Activated naive CD4-positive, alpha-beta T cell (primary cell): ENCODE data around the gene BHMT.

Experiments used
- DNase-seq, 4 experiments: peaks; one replicate each; lab custom pipeline; 2025; lab: John Stamatoyannopoulos, UW

BHMT gene, protein sequence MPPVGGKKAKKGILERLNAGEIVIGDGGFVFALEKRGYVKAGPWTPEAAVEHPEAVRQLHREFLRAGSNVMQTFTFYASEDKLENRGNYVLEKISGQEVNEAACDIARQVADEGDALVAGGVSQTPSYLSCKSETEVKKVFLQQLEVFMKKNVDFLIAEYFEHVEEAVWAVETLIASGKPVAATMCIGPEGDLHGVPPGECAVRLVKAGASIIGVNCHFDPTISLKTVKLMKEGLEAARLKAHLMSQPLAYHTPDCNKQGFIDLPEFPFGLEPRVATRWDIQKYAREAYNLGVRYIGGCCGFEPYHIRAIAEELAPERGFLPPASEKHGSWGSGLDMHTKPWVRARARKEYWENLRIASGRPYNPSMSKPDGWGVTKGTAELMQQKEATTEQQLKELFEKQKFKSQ

DNA sequence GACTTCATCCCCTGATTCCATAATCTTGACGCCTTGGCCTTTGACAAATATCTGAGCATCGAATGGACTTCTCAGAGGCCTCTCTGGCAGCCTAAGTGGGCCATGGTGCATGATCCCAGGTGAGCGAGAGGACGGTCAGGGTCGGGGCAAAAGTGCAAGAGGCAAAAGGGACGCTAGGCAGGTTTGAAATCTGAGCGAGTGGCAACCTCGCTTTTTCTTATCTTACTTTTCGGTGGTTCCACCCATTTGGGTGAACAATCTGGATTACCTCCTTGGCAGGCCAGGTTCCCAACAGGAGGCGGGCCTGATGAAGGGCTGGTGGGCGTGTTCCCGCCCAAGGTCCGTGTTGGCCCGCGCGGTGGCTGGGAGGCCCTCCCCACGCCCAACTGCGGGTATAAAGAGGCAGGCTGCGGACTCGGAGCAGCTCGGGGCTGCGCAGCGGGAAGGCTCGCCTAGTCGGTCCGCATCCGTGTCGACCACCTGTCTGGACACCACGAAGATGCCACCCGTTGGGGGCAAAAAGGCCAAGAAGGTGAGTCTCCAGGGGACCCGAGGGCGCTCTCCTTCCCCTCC is at the start of gene BHMT:
BHMT (plus strand) TSS at position 423 of the 573 bp plus-strand sequence; CDS start at position 500, 77 bp downstream.
- DNase-seq, result no peak

DNA sequence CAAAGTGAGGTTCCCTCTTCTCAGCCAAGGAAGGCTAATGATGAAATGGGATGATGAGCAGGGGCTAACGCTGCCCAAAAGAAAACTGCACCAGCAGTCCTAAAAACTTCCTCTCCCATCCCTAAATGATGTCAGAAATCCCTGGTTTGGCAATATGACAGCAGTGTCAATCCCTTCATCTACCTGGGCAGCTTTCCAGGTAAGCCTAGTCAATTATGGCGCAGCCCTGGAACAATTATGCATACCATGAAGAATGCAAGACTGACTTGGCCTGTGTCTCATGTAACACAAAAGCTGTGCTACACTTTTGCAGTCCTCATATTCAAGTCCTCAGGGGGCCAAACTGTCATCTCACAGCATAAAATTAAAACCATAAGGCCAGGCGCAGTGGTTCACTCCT is 49.2 kb upstream of the BHMT start:
- no peak for DNase-seq

DNA sequence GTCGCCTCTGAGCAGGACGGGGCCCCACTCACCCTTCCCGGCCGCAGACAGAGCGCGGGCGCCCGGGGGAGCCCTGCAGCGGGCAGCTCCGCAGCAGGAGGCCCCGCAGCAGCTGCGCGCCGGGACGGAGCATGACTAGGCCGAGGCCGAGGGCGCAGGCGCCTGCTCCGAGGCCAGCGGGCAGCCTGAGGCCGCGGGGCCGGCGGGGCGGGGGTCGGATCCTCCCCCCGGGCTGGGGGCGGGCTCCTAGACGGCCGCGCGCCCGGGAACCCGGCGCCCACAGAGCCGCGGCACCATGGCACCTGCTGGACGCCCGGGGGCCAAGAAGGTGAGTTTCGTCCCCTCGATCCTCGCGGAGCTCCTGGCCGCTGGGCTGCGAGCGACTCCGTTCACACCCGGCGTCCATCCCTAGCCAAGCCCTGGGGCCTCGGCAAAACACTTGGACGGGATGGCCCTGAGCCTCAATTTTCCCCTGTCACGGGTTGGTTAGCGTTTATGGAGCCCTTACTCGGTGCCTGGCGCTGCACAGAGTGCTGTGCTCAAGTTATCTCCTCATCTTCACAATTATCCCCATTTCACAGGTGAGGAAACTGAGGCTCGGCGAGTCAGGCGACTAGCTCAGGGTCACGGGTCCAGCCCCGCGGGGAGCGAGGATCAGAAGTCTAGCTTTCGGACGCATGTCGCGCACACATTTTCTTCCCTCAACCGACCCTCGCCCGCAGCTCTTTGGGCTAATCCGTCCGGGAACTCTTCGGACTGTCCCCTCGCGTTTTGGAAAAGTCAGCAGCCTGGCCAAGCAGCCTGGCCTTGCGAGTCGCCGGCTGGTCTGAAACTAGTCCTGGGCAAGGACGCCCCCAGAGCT is 41.9 kb upstream of the BHMT start, which contains the start of the genes BHMT2 and DMGDH:
BHMT2 (plus strand) TSS at position 280 of the 862 bp plus-strand sequence; CDS start at position 296, 16 bp downstream.
DMGDH (minus strand) TSS at position 187 of the 862 bp plus-strand sequence; CDS start at position 133, 54 bp downstream.
- DNase-seq, result no peak

DNA sequence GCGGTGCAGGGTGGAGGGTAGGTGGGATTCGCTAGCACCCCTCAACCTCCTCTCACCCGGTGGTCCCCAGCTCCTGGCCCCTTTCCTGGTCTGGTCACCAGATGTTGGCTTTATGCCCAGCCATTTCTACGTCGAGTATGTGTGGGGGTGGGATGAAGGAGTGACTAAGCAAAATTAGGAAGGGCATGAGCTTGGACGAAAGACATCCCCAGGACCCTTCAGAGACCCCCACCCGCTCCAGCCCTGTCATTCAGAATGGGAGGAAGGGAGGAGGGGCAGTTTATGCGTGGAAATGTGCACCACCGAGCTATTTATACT is 41.3 kb upstream of the BHMT start:
- no peak for DNase-seq

DNA sequence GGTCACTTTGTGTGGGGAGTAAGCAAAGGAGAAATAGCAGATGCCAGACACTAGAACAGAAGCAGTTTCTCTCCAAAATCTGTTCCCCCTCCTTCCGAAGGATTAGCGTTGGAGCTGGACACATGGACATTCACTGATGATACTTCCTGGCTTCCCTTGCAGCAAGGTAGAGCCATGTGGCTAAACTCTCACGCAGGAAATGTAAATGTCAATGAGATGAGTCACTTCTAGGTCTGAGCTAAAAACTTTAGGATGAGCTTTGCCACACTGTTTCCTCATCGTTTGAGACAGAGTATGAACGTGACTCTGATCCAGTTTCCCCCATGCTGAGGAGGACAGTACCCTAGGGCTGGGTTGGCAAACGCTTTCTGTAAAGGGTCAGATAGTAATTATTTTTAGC is 37.0 kb upstream of the BHMT start:
- DNase-seq, result no peak

DNA sequence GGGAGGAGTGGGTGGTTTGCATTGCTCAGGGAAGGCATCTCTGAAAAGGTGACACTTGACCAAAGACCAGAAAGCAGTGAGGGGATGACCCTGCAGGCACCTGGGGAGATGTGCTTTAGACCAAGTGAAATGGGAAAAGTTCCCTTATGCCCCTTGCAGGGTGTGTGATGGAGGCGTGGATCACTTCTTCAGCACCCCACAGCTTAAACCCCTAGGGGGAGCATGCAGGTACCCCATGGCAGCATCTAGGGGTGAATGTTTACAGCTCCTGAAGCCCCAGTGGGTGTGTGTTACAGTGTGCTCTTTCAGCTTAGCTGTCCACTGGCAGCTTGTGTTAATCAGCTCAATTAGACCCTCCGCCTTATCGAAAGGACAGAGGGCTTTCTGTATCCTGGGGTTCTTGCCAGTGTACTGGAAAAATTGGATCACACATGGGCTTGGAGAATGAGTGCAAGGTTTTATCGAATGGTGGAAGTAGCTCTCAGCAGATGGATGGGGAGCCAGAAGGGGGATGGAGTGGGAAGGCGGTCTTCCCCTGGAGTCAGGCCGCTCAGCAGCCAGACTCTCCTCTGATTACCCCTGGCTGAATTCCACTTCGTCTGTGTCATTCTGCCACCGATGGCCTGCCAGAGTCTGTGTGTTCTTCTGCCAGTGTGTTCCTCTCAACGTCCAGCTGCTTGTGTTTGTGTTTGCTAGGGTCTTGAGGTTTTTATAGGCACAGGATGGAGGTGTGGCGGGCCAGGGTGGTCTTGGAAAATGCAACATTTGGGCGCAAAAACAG is 35.8 kb upstream of the BHMT start:
- DNase-seq, result no peak

DNA sequence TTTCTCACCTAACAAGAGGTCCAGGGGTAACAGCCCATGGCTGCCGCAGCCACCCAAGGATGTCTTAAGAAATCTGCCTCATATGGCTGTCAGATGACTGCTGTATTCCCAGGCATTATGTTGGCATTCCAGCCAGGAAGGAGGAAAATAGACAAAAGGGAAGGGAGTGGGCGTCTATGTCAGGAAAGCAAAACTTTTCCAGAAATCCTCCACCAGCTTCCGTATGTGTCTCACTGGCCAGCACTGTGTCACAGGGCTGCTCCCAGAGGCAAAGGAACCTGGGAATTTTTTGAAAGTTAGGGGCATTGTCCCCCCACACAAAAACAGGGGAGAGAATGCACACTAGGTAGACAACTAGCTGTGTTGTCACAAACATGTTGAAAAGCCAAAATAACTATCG is 34.8 kb upstream of the BHMT start:
- DNase-seq, result no peak

DNA sequence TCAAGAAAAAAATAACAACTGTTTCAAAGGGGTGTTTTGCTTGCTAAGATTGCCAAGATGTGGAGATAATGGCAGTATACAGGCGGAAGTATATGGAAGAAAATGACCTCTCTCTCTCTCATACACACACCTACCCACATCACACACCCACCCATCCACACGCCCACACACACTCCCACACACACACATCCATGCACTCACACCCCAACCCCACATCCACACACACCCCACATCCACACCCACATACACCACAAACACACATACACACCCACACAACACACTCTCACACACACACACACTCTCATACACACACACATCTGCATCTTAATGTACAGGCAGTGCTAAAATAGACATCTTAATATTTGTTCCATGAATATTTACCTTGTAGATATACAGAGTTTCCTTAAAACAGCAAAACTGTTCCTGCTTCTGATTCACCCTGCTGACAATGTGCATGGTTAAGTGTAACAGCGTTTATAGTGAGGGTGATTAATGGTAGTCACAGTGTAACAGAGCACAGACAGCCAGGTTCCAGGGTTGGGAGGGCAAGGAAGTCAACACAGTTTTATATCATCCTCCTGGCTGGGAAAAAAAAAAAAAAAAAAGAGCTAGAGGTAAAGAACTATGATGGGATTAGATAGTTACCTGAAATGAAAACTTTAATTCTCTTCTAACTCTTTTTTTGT is 33.8 kb upstream of the BHMT start:
- DNase-seq, result no peak

DNA sequence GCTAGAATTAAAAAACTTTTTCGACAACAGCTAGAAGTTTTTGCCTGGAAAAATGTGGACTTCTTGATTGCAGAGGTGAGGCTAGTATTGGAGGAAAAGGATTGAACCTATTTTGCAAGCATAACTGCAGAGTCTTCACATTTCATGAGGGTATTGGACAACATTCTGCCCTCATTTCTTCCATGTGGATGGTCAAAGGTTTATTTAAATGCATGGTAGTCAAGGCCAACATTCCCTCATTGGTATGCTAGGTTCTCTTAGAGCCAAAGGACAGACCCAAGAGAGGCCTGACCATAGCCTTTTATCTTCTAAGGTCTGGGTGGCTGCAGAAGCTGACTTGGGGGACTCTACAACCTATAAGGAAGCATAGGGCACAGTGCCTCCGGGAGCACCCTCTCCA is 30.8 kb upstream of the BHMT start:
- DNase-seq, result no peak

DNA sequence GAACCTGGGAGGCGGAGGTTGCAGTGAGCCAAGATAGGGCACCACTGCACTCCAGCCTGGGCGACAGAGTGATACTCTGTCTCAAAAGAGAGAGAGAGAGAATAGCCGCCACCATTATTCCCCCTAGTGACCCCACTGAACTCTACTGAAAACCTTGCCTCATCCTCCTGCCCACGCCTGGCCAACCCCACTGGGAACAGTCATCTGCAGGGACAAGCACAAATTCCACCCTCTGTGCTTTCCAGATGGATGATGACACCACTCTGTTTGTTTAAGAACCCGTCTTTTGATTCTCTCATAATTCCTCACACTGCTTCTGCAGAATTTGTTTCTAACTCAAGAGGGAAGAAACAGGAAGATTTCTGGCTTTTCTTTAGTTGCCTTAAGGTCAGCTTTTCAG is 29.8 kb upstream of the BHMT start:
- no peak for DNase-seq

DNA sequence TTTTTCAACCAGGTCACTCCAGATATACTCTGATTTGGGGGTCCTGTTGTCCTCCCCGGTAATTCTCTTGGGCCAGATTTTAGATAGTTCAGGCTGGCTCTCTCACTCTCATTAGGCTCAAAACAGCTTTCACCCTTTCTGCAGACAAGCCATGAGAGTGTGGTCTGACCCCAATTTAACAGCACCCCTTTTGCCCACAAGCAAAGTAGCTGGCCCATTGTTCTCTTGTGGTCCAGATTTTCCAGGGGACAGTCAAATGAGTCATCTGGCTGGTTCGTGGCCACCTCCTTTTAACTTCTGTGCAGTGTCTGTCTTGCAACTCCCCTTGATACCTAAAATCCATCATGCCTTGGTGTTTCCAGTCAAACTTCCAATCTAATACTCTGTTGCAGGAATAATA is 25.5 kb upstream of the BHMT start:
- DNase-seq, result no peak

DNA sequence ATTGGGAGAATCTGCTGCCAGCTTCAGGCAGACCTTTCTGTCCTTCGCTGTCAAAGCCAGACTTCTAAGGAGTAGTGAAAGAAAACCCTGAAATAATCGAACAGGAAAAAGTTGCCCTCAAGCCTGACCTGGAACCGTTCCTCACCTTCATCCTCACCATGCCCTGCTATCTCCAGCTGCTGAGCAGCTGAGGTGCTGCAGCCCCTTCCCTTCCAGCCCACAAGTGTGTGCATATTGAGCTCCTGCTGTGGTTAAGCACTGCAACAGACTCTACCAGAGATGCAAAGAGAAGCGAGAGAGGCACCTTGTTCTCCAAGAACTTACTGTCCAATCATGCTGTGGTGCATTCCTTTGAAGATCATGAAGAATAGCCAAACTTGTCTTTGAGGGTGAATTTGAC is 23.1 kb upstream of the BHMT start:
- no peak for DNase-seq

DNA sequence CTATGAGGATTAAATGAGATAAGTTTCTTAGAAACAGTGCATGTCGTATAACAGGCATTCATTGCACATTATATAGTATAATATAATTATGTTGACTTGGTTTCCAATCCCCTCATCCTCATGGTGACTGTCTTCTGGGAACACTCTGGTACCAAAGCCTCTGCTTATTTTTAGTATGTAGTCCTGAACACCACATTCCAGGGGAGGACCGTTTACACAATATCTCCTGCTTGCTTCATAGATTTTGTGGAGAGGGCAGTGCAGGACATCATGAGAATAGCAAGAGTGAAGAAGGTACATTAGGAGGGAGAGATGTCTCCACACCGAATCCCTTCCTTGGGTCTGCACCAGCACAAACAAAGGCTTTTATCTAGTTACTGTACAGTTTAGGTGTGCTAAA is 20.5 kb upstream of the BHMT start:
- no peak for DNase-seq

DNA sequence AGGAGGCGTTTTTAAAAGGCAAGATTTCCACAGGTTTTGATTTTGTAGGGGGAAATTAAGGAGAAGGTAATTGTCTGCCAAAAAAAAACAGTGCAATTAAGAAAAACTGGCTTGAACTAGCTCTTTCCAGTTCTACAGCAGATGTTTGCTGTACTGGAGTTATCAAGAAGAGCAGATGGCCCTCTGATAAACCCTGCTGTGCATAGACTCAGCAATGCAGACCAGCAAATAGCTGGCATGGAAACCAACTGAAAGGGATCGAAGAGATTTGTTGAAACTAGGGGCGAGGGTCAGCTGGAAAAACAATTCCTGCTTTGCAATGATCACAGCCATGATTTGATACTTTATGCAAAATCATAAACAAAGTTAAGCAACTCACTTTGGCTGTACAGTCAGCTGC is 17.8 kb upstream of the BHMT start:
- no peak for DNase-seq

DNA sequence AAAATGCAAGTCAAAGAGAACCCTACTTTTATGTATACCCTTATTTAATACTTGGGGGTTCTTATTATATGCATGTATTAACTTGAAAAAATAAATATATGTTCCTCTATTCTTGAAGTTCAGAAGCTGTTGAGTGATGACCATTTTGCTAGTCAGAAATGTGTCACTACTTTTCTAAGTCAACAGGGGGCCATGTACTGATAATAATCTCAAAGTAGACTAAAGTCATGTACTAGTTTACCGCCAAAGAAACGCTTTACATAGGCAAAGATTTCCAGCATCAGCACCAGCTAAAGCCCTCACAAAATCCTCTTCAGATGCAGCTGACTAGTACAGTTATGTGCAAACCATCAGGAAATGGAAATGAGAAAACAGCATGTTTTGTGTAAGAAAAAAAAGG is 5.7 kb upstream of the BHMT start:
- no peak for DNase-seq

DNA sequence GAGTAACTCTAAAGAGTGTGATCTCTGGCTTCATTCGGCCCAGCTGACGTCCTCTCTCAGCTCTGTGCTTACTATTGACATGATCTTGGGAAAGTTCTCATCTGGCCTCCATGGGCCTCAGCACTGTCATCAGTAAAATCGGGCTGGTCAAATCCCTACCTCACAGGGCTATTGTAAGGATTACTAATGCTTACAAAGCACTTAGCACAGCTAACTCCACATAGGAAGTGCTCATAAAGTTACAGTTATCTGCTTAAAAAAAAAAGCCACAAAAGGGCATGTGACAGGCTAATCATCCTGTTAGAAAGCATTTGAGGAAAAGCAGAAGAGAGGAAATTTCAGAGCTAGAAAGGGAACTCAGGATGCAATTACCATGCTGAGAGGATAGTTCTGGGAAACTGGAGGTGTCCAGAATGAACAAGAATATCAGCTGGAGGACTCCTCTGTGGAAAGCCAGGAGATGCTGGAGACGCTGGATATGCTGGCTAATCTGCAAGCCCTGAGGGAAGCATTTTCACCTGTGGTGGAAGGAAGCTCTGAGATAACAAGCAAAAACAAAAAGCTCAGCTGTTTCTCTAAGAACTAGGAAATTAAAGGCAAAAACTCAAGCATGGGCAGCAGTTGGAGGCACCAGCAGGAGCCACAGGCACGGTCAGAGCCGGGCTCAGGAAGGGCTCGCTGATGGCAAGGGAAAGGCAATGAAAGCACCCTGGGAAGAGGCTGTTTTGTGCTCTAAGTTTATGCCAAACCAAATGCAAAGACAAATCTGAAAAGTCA is 4.4 kb upstream of the BHMT start:
- no peak for DNase-seq

DNA sequence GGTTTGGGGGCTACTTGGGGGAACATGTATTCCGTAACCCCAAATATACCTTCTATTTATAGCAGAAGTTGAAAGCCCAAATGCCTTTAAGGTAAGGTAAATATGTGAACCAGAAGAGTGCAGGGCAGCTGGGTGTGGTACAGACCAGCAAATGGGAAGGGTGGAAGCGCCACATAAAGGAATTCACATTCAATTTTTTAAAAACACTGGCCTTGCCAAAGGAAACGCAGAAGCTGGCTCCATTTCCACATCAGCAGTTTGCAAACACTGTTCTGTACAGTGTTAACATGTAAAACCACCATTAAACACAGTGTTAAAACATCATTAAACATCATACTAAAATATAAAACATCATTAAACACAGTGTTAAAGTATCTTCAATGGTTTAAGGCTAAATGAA is 3.5 kb upstream of the BHMT start:
- DNase-seq, result no peak

DNA sequence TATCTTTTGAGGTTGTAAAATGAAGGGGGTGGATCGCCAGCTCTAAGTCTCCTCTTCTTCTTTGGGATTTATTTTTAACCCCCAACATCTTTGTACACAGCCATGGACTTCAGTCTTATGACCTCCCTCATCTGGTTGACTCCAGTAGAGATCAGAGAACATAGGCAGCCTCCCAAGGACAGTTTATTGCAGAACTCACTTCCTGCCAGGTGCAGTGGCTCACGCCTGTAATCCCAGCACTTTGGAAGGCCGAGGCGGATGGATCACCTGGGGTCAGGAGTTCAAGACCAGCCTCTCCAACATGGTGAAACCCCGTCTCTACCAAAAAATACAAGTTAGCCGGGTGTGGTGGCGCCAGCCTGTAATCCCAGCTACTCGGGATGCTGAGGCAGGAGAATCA is 2.8 kb upstream of the BHMT start:
- no peak for DNase-seq

DNA sequence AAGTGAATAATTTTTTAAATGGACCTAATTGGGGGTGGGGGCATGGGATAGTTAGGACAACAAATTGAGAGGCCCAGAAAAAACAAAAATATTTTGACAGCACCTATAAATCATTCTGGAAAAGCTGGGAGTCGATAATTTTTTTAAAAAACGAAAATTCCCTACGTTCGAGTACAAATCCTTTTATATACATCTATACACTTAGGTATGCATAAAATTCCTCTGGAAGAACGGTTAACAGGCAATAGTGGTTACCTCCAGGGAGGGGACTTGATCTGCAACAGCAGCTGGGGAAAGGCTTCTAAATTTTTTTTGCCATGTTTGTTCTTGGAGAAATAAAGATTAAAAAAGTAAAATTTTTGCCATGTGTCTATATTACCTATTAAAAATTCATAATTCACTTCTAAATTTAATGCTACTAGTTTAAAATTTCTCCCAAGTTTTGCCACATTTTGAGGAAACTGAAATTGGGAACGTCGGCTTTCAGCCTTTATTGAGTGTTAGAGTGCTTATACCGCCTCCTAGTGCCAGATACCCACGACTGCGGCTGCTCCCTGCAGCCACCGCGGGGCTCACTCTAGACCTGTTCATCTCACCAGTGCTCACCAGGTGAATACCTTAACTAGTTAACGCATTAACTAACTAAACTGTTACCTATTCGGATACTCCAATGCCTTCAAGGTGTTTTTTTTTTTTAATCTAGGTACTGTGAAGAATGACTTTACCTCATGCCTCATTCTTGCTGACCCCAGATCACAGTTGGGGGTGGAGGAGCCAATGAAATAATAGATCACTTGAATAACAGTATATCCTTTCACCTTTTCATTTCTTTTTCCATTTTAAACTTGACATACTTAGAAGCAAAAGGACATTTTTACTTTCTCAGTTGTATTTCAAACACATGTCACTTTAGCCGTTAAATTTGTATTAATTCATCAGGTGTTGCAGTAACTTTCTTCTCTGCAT is 1.8 kb upstream of the BHMT start:
- peak in 1 of 4 experiments; percentile 1 for DNase-seq
